Activated CD8-positive, alpha-beta memory T cell treated with anti-CD3 and anti-CD28 coated beads, Interleukin-2, amount 10 ng/mL, durations not matched to agents 7 days and 5 days (primary cell): ENCODE results near the gene PBX1. TPM values are rescaled to one million over a fixed set of nuclear protein-coding genes. Genes with fewer than 3 reads are reported as not detected.

Experiments used
- ATAC-seq: fragments of 150-1000 bp; cut with Tn5 transposase; one replicate; pipeline ENCODE4 v1.10.0; 2021; ENCODE audit warnings: moderate library complexity
- CTCF ChIA-PET: fragments of 350-600 bp; sonication (Branson Sonifier 250); formaldehyde crosslinking; loops from one replicate; lab custom pipeline; 2021; ENCODE audit warnings: antibody characterized with exemption; lab: Charles Lee
- DNase-seq: peaks from one replicate; pipeline ENCODE4 v3.0.0-alpha.2; 2020
- H3K27ac Mint-ChIP-seq: one replicate; pipeline ENCODE4 v1.8.0; 2021; ENCODE audit warnings: mild to moderate bottlenecking, mixed read lengths
- H3K27me3 Mint-ChIP-seq: one replicate; pipeline ENCODE4 v1.8.0; 2021; ENCODE audit warnings: mixed read lengths
- H3K36me3 Mint-ChIP-seq: one replicate; pipeline ENCODE4 v1.8.0; 2021; ENCODE audit warnings: mild to moderate bottlenecking, mixed read lengths
- H3K4me1 Mint-ChIP-seq: one replicate; pipeline ENCODE4 v1.8.0; 2021; ENCODE audit warnings: mixed read lengths
- H3K4me3 Mint-ChIP-seq: one replicate; pipeline ENCODE4 v1.8.0; 2021; ENCODE audit warnings: mild to moderate bottlenecking, moderate library complexity, mixed read lengths
- H3K9me3 Mint-ChIP-seq: one replicate; pipeline ENCODE4 v1.8.0; 2022; ENCODE audit warnings: low read depth, mixed read lengths
- total RNA-seq, 2 experiments: library from RNA; stranded (reverse); gene quantifications; one replicate each; pipeline ENCODE4 v1.2.3, GENCODE V29; 2021

PBX1 gene
- total RNA-seq, 2 experiments from 2014 or later = not detected

DNA sequence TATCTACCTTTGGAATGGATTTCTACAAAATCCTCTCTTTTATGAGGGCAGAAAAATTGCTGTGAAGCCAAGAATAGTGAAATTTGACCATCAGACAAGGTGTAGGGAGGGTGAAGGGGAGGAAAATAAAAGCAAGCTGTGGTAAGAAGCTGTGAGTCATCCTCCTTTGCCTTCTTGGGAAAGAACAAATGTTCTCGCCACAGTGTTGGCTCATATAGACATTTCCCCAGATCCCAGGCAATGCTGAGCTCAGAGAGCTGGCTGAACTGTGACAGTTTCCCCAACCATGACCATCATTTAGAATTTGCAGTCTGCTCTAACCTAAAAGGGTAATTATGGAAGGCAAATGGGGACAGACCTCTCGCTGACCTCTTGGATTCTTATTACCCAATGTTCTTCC is 235.4 kb downstream of the PBX1 start:
- no peak overlapping the region for H3K27ac Mint-ChIP-seq
- no peak for DNase-seq
- H3K9me3 Mint-ChIP-seq = no peaks in the 10 kb centered on the region
- H3K36me3 Mint-ChIP-seq = no peaks in the 10 kb centered on the region
- no peaks in the 10 kb centered on the region for H3K4me1 Mint-ChIP-seq
- H3K27me3 Mint-ChIP-seq = no peaks in the 10 kb centered on the region
- no peak for ATAC-seq
- H3K4me3 Mint-ChIP-seq = no peak overlapping the region
- CTCF ChIA-PET = no interaction called here

DNA sequence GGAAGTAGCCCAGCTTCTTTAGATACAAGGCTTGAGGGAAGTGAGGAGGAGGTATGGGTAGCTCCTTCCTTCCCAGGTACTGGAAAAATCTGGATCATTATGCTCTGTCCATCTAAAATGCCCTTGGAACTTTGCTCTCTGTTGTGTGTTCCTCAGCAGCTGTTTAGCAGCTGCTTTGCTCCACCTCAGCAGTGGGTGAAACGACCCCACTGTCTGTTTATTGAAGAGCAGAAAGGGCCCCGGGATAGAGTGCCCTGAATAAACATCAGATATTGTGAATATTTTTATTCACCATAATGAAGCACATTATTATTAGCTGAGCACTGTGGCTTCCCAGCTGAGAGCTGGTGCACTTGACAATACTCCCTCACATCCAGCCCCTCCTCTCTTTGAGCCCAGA is 237.9 kb downstream of the PBX1 start:
- no peak for ATAC-seq
- DNase-seq = no peak
- no peaks in the 10 kb centered on the region for H3K9me3 Mint-ChIP-seq
- no peaks in the 10 kb centered on the region for H3K4me1 Mint-ChIP-seq
- H3K36me3 Mint-ChIP-seq = no peaks in the 10 kb centered on the region
- H3K4me3 Mint-ChIP-seq = no peak overlapping the region
- H3K27ac Mint-ChIP-seq = no peak overlapping the region
- CTCF ChIA-PET = interaction anchor here (1.5 kb wide), 1 partner anchor 11 kb away, joined by 3 read pairs; no protein-coding TSS in a partner anchor
- no peaks in the 10 kb centered on the region for H3K27me3 Mint-ChIP-seq

DNA sequence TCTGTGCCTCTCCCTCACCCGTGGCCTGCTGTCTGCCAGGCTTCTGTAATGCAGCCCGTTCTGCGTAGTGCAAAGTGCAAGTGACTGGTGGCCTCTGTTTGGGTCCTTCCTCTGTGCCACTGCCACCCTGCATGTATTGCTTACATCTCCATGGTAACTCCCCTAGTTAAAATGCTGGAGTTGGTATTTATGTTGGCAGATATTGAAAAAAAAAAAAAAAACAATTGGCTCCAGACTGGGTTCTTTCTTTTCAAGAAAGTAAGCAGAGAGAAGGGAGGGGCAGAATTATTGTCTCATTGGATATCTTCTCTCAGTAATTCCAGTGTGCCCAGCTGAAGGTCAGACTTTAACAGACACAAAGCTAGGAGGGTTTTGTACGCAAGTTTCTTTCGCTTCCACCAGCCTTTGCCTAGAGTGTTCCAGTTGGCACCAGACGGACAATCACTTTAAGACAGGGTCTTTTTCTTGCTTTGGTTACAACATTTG is 242.3 kb downstream of the PBX1 start:
- no peak overlapping the region for H3K4me3 Mint-ChIP-seq
- H3K36me3 Mint-ChIP-seq = no peaks in the 10 kb centered on the region
- no peak overlapping the region for H3K27ac Mint-ChIP-seq
- ATAC-seq = no peak
- no peaks in the 10 kb centered on the region for H3K27me3 Mint-ChIP-seq
- CTCF ChIA-PET = interaction anchor here (2.0 kb wide), 1 partner anchor 14 kb away, joined by 6 read pairs; no protein-coding TSS in a partner anchor
- no peaks in the 10 kb centered on the region for H3K4me1 Mint-ChIP-seq
- no peak for DNase-seq
- no peaks in the 10 kb centered on the region for H3K9me3 Mint-ChIP-seq

DNA sequence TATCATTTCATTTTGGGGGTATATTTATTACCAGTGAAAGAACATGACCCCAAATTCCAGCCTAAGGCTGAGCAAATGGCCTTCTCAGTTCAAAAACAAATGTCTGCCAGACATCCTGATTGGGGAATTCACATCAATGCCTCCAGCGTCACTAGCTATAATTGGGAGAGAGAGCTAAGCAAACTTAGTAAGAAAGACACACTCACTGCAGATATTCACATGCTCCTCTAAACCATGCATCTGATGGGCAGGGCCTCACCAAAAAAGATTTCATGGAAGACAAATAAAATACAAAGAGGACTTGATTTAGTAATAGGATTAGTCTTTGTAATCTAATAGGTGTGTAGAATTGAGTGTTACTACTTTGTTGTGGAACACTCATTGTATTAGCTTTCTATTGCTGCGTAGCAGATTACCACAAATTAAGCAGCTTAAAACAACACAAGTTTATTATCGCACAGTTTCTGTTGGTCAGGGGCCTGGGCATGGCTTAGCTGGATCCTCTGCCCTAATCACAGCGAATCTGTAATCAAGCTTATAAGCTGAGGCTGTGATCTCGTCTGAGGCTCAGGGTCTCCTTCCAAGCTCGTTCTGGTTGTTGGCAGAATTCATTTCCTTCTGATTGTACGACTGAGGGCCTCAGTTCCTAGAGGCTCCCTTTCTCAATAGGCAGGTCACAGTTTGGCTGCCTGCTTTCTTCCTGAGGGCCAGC is 243.0 kb downstream of the PBX1 start:
- DNase-seq (no peak), ATAC-seq (no peak)
- no peak overlapping the region for H3K27ac Mint-ChIP-seq
- H3K27me3 Mint-ChIP-seq = no peaks in the 10 kb centered on the region
- H3K4me3 Mint-ChIP-seq = no peak overlapping the region
- CTCF ChIA-PET = interaction anchor here (2.0 kb wide), 1 partner anchor 14 kb away, joined by 6 read pairs; no protein-coding TSS in a partner anchor
- H3K4me1 Mint-ChIP-seq = no peaks in the 10 kb centered on the region
- H3K36me3 Mint-ChIP-seq = no peaks in the 10 kb centered on the region
- H3K9me3 Mint-ChIP-seq = no peaks in the 10 kb centered on the region

GRCh38 chr1:164802529-164803282 is 243.7 kb downstream of the PBX1 start:
- no peak for ATAC-seq
- H3K36me3 Mint-ChIP-seq = no peaks in the 10 kb centered on the region
- no peak overlapping the region for H3K27ac Mint-ChIP-seq
- no peak overlapping the region for H3K4me3 Mint-ChIP-seq
- CTCF ChIA-PET = interaction anchor here (2.0 kb wide), 1 partner anchor 15 kb away, joined by 6 read pairs; no protein-coding TSS in a partner anchor
- H3K9me3 Mint-ChIP-seq = no peaks in the 10 kb centered on the region
- H3K27me3 Mint-ChIP-seq = no peaks in the 10 kb centered on the region
- no peak for DNase-seq
- H3K4me1 Mint-ChIP-seq = no peaks in the 10 kb centered on the region

- Mint-ChIP-seq H3K27me3 (no peaks in the 10 kb centered on the region), H3K36me3 (no peaks in the 10 kb centered on the region), H3K9me3 (no peaks in the 10 kb centered on the region), H3K4me3 (no peak overlapping the region), H3K4me1 (no peaks in the 10 kb centered on the region), H3K27ac (no peak overlapping the region)
- DNase-seq (no peak), ATAC-seq (no peak)
- CTCF ChIA-PET = interaction anchor here (2.0 kb wide), 1 partner anchor 16 kb away, joined by 6 read pairs; no protein-coding TSS in a partner anchor
These were observed 244.4 kb downstream of the PBX1 start for GRCh38 chr1:164803366-164803765.

GRCh38 chr1:164804366-164804765 is 245.4 kb downstream of the PBX1 start:
- H3K9me3 Mint-ChIP-seq = no peaks in the 10 kb centered on the region
- ATAC-seq (no peak), DNase-seq (no peak)
- H3K36me3 Mint-ChIP-seq = no peaks in the 10 kb centered on the region
- H3K4me3 Mint-ChIP-seq = no peak overlapping the region
- H3K27ac Mint-ChIP-seq = no peak overlapping the region
- CTCF ChIA-PET = no interaction called here
- no peaks in the 10 kb centered on the region for H3K4me1 Mint-ChIP-seq
- H3K27me3 Mint-ChIP-seq = no peaks in the 10 kb centered on the region

- Mint-ChIP-seq H3K4me1 (no peaks in the 10 kb centered on the region), H3K27ac (no peak overlapping the region), H3K9me3 (no peaks in the 10 kb centered on the region), H3K36me3 (no peaks in the 10 kb centered on the region), H3K4me3 (no peak overlapping the region), H3K27me3 (no peaks in the 10 kb centered on the region)
- CTCF ChIA-PET = interaction anchor here (1.5 kb wide), 1 partner anchor 18 kb away, joined by 8 read pairs; no protein-coding TSS in a partner anchor
- DNase-seq = no peak
- ATAC-seq = no peak
These were observed 246.4 kb downstream of the PBX1 start for GRCh38 chr1:164805399-164805798.

DNA sequence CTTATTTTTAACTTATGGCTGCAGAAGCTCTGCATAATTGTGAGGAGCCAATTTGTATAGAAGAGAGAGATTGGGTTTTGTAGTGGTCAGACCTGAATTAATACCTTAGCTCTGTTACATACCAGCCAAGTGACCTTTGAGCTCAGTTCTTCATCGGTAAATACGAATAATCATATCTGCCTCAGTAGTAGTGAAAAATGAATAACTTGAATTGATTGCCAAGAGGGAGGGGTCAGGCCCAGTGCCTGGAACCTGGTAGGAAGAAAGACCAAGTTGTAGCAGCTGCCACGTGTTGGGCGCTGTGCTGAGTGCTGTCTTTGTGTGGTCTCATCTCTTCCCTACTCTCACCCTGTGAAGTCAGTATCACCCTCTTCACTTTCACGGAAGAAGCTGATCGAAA is 247.5 kb downstream of the PBX1 start:
- DNase-seq (no peak), ATAC-seq (no peak)
- Mint-ChIP-seq H3K27me3 (no peaks in the 10 kb centered on the region), H3K9me3 (no peaks in the 10 kb centered on the region), H3K27ac (no peak overlapping the region), H3K4me1 (no peaks in the 10 kb centered on the region), H3K36me3 (no peaks in the 10 kb centered on the region), H3K4me3 (no peak overlapping the region)
- CTCF ChIA-PET = interaction anchor here (1.5 kb wide), 1 partner anchor 20 kb away, joined by 8 read pairs; no protein-coding TSS in a partner anchor

DNA sequence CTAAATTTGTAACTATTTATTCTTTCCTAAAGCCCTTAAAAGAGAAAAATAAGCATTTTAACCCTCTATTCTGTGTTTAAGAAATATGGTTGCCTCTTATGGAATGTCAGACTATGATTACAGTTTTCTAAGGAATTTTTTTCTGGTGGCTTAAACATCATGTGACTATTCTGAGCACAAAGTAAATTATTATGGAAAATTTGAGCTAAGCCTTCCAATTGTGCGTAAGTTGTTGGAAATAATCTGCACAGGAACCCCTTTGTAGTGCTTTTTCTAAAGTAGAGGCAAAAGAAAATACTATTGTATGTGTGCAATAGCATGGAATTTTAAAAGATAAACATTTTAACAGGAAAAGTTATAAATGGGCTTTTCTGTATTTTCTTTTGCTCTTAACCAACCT is 254.8 kb downstream of the PBX1 start:
- DNase-seq (no peak), ATAC-seq (no peak)
- Mint-ChIP-seq H3K9me3 (no peaks in the 10 kb centered on the region), H3K4me1 (no peaks in the 10 kb centered on the region), H3K36me3 (no peaks in the 10 kb centered on the region), H3K27ac (no peak overlapping the region), H3K27me3 (no peaks in the 10 kb centered on the region), H3K4me3 (no peak overlapping the region)
- CTCF ChIA-PET = no interaction called here

GRCh38 chr1:164821648-164822047 is 262.7 kb downstream of the PBX1 start:
- DNase-seq = no peak
- H3K9me3 Mint-ChIP-seq = peaks cover 3% of the 10 kb centered on the region
- CTCF ChIA-PET = no interaction called here
- H3K4me1 Mint-ChIP-seq = no peaks in the 10 kb centered on the region
- no peak for ATAC-seq
- no peak overlapping the region for H3K4me3 Mint-ChIP-seq
- H3K27me3 Mint-ChIP-seq = no peaks in the 10 kb centered on the region
- no peaks in the 10 kb centered on the region for H3K36me3 Mint-ChIP-seq
- H3K27ac Mint-ChIP-seq = no peak overlapping the region

DNA sequence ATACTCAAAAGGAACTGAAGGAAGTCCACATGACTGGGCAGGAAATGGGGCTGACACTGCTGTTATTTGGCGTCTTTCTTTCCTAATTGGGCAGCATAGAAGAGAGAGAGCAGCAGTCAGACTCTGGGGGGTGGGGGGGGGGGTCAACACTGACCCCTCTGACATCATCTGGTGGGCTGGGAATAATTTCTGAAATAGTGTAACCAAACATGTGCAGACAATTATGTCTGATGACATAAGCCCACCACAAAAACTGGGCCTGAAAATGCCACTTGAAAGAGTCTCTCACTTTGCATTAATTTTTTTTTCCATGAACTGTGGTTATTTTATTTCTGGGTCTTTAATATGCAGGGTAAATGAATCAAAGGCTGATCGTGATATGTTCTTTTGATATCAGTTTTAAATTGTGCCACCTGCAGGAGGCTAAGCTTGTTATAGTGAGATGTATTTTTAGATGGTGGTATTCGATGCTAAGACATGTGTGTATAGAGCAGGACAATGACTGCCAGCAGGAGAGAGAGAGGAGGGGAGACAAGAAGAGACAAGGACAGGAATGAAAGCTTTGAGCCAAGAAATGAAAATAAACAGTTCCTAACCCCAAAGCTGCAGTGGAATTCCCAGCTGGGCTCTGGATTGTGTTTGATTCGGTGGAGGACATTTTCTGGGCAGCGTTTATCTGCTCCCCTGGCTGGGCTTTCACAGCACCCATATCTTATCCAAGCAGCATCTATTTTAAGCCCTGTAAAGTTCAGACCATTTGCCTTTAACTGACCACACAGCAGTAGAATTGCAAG is 264.7 kb downstream of the PBX1 start:
- Mint-ChIP-seq H3K27ac (no peak overlapping the region), H3K4me1 (no peaks in the 10 kb centered on the region), H3K4me3 (no peak overlapping the region), H3K36me3 (no peaks in the 10 kb centered on the region), H3K27me3 (no peaks in the 10 kb centered on the region), H3K9me3 (peaks cover 3% of the 10 kb centered on the region)
- ATAC-seq (no peak), DNase-seq (no peak)
- CTCF ChIA-PET = no interaction called here

DNA sequence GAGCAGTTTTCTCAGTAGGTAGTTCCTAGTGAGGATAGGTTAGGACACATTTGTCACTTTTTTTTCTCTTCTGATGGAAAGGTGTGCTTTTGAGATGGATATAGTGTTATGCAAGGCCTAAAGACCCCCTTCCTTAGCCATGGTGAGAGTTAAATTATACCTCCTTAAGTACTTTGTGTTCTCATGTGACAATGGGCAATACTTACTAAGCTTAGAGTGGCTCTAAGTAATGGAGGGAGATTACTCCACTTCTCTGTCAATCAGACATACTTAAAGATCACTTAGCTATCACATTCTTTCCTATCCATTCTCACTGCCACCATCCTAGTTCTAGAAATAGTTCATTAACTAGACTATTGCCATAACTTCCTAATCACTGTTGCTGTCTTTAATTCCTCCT is 265.6 kb downstream of the PBX1 start:
- CTCF ChIA-PET = no interaction called here
- Mint-ChIP-seq H3K27ac (no peak overlapping the region), H3K36me3 (no peaks in the 10 kb centered on the region)

More for the DNA sequence above, 265.6 kb downstream of the PBX1 start:
- Mint-ChIP-seq H3K4me1 (no peaks in the 10 kb centered on the region), H3K4me3 (no peak overlapping the region), H3K9me3 (peaks cover 3% of the 10 kb centered on the region), H3K27me3 (no peaks in the 10 kb centered on the region)
- DNase-seq (no peak), ATAC-seq (no peak)
